ENCODE data around the gene NTSR1.

DNA sequence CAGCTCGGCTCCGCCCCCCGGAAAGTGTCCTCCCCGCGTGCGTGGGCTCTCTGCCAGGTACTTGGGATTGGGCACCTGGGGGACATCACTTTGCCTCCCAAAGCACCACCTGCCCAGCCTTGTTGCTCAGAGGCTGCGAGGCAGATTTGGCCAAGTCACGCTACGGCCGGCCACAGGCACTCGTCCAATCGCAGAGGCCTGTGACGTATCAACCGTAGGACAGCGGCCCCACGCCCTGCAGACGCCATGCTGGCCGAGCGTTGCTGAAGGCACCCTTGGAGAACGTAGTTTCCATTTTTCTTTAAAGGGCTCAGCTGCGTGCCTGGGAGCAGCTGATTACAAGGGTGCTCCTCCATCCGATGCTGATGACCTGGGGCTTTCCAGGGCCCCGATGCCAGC, 3.1 kb downstream of the NTSR1 start:
- no peak for TF ChIP-seq TAF7 (optimal IDR thresholded peaks at IDR 0.05; ENCODE audit: borderline replicate concordance, low read depth, low read length)
- TF ChIP-seq, protein P1, sequence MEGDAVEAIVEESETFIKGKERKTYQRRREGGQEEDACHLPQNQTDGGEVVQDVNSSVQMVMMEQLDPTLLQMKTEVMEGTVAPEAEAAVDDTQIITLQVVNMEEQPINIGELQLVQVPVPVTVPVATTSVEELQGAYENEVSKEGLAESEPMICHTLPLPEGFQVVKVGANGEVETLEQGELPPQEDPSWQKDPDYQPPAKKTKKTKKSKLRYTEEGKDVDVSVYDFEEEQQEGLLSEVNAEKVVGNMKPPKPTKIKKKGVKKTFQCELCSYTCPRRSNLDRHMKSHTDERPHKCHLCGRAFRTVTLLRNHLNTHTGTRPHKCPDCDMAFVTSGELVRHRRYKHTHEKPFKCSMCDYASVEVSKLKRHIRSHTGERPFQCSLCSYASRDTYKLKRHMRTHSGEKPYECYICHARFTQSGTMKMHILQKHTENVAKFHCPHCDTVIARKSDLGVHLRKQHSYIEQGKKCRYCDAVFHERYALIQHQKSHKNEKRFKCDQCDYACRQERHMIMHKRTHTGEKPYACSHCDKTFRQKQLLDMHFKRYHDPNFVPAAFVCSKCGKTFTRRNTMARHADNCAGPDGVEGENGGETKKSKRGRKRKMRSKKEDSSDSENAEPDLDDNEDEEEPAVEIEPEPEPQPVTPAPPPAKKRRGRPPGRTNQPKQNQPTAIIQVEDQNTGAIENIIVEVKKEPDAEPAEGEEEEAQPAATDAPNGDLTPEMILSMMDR (IDR thresholded peaks at IDR 0.05; ENCODE audit: control extremely low read depth in 1 of 3, insufficient read depth in 1 of 3, low read depth in 1 of 3, low read length in 3 of 3) = no peak
- TF ChIP-seq RBBP5 (IDR thresholded peaks at IDR 0.05; ENCODE audit: borderline replicate concordance, low read depth, low read length) = no peak
- no peak for TF ChIP-seq EZH2 (IDR thresholded peaks at IDR 0.05; ENCODE audit: low read depth, low read length, severe bottlenecking)
- TF ChIP-seq YY1 (IDR thresholded peaks at IDR 0.05; ENCODE audit: low read depth, low read length) = no peak
- no peak for TF ChIP-seq SP1 (IDR thresholded peaks at IDR 0.05; ENCODE audit: low read depth, low read length)
- no peak for TF ChIP-seq EP300 (IDR thresholded peaks at IDR 0.05; ENCODE audit: borderline replicate concordance in 1 of 2, low read depth in 2 of 2, low read length in 2 of 2)
- TF ChIP-seq RAD21 (IDR thresholded peaks at IDR 0.05 in 1 of 2, conservative IDR thresholded peaks at IDR 0.05 in 1 of 2; ENCODE audit: low read depth in 2 of 2, low read length in 2 of 2) = no peak
- no peak for TF ChIP-seq SP2 (IDR thresholded peaks at IDR 0.05; ENCODE audit: low read length)
- no peak for TF ChIP-seq BRCA1 (IDR thresholded peaks at IDR 0.05; ENCODE audit: low read depth, low read length)
- no peak for TF ChIP-seq SRF (IDR thresholded peaks at IDR 0.05; ENCODE audit: low read depth, low read length)
- TF ChIP-seq, protein P2, sequence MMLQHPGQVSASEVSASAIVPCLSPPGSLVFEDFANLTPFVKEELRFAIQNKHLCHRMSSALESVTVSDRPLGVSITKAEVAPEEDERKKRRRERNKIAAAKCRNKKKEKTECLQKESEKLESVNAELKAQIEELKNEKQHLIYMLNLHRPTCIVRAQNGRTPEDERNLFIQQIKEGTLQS (IDR thresholded peaks at IDR 0.05; ENCODE audit: insufficient read depth, low read depth, low read length) = no peak
- TF ChIP-seq GTF2F1 (IDR thresholded peaks at IDR 0.05; ENCODE audit: borderline replicate concordance, low read depth, low read length) = no peak
- no peak for TF ChIP-seq KDM1A (IDR thresholded peaks at IDR 0.05; ENCODE audit: borderline replicate concordance, low read length)
